Measurements from ENCODE around the gene NR2E1.

Gene NR2E1

GRCh38 chr6:108198761-108199498 lies 33.1 kb downstream of the NR2E1 start:
- no peak for DNase-seq (ENCODE audit: low read depth)
- no peak overlapping the region for H3K4me3 ChIP-seq (ENCODE audit: low read depth, low read length)

GRCh38 chr6:108200186-108200585 lies 34.4 kb downstream of the NR2E1 start:
- no peak for DNase-seq (ENCODE audit: low read depth)
- H3K4me3 ChIP-seq (ENCODE audit: low read depth, low read length): no peak overlapping the region

- H3K4me3 ChIP-seq (ENCODE audit: low read depth, low read length): no peak overlapping the region
- DNase-seq (ENCODE audit: low read depth): peak; percentile 23
Measured at GRCh38 chr6:108200631-108201030, 34.8 kb downstream of the NR2E1 start.

GRCh38 chr6:108203189-108204112 lies 37.6 kb downstream of the NR2E1 start:
- no peak for DNase-seq (ENCODE audit: low read depth)
- no peak overlapping the region for H3K4me3 ChIP-seq (ENCODE audit: low read depth, low read length)

- H3K4me3 ChIP-seq (ENCODE audit: low read depth, low read length): no peak overlapping the region
- no peak for DNase-seq (ENCODE audit: low read depth)
Measured at GRCh38 chr6:108207013-108207412, 41.2 kb downstream of the NR2E1 start.

GRCh38 chr6:108209738-108210137 lies 43.9 kb downstream of the NR2E1 start:
- H3K4me3 ChIP-seq (ENCODE audit: low read depth, low read length): no peak overlapping the region
- no peak for DNase-seq (ENCODE audit: low read depth)

- no peak overlapping the region for H3K4me3 ChIP-seq (ENCODE audit: low read depth, low read length)
- DNase-seq (ENCODE audit: low read depth): no peak
Measured at GRCh38 chr6:108210556-108210955, 44.7 kb downstream of the NR2E1 start.

GRCh38 chr6:108211671-108212070 lies 45.8 kb downstream of the NR2E1 start:
- DNase-seq (ENCODE audit: low read depth): no peak

GRCh38 chr6:108222064-108222463 lies 56.2 kb downstream of the NR2E1 start:
- no peak for DNase-seq (ENCODE audit: low read depth)
- H3K4me3 ChIP-seq (ENCODE audit: low read depth, low read length): no peak overlapping the region

More at GRCh38 chr6:108211671-108212070, 45.8 kb downstream of the NR2E1 start:
- no peak overlapping the region for H3K4me3 ChIP-seq (ENCODE audit: low read depth, low read length)

- no peak for DNase-seq (ENCODE audit: low read depth)
- H3K4me3 ChIP-seq (ENCODE audit: low read depth, low read length): no peak overlapping the region
Measured at GRCh38 chr6:108222504-108222903, 56.7 kb downstream of the NR2E1 start.

GRCh38 chr6:108227290-108227689 lies 61.5 kb downstream of the NR2E1 start:
- H3K4me3 ChIP-seq (ENCODE audit: low read depth, low read length): no peak overlapping the region

GRCh38 chr6:108228416-108228815 lies 62.6 kb downstream of the NR2E1 start:
- H3K4me3 ChIP-seq (ENCODE audit: low read depth, low read length): no peak overlapping the region
- no peak for DNase-seq (ENCODE audit: low read depth)

More at GRCh38 chr6:108227290-108227689, 61.5 kb downstream of the NR2E1 start:
- DNase-seq (ENCODE audit: low read depth): no peak

GRCh38 chr6:108235127-108235526 lies 69.3 kb downstream of the NR2E1 start:
- H3K4me3 ChIP-seq (ENCODE audit: low read depth, low read length): no peak overlapping the region
- no peak for DNase-seq (ENCODE audit: low read depth)

- DNase-seq (ENCODE audit: low read depth): no peak
- no peak overlapping the region for H3K4me3 ChIP-seq (ENCODE audit: low read depth, low read length)
Measured at GRCh38 chr6:108236791-108237190, 71.0 kb downstream of the NR2E1 start.

- no peak overlapping the region for H3K4me3 ChIP-seq (ENCODE audit: low read depth, low read length)
- DNase-seq (ENCODE audit: low read depth): no peak
Measured at GRCh38 chr6:108238322-108238721, 72.5 kb downstream of the NR2E1 start.

Measured in skeletal muscle cell (primary cell).